ENCODE results near the gene TSHZ2.

The TSHZ2 gene

DNA sequence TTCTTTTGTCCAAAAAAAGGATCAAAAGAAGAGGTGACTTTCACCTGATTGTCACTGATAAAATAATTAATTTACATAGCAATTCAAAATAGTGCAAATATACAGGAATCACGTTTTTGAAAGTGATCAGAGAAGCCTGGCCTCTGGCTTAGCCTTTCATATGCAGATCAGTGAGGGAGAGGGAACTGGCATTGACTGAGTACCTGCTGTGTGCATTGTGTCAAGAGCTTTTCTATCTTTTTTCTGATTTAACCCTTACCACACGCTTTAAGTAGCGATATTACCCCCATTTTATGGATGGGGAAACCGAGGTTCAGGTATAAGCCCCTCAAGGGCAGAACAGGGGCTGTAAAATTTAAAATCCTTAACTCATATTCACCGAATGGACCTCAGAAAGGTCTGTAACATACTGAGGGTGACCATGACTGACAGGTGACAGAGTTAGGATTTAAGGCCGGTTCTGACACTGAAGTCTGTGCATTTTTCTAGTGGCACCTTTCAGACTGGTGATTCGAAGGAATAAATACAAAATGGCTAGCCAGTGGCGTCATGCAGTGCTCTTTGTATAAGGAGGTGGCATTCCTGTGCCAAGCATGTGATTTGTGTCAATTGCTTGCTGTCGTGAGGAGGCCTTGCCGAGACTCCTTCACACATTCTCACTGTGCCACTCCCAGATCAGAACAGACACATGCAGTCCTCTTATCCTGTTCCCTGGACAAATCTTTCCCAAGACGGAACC, 310.2 kb downstream of the TSHZ2 start:
- no peak for DNase-seq (ENCODE audit: low read depth)

DNA sequence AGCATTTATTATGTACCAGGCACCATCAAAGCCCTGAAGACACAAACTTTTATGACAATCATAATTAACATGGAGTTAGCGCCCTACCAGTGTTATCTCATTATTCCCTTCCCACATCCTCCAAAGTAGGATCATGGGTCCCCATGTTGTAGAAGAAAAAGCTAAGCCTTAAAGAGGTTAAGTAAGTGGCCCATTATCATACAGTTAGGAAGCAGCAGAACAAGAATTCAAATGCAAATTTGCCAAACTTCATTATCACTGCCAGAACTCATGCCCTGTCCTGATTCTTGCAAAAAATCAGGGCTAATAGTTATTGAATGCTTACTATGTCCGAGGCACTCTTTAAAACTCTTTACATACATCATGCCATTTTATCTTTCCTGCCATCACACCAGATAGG, 310.9 kb downstream of the TSHZ2 start:
- DNase-seq (ENCODE audit: low read depth) = no peak

DNA sequence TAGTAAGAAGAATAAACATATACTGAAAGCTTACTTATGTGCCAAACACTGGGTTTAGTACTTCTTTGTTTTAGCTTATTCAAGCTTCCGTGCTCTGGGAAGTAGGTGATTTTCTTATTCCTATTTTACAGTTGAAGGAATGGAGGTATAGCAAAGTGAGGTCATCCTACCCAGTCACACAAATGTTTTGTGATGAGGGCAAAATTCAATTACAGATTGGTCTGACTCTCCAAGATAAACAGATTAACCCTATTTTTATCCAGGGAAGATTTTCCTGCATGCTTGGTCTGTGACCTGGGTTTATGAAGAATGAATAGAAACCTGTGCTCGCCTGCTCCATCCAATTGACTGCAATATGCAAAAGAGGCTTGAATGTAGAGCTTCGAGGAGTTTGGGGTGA, 311.4 kb downstream of the TSHZ2 start:
- DNase-seq (ENCODE audit: low read depth) = no peak

DNA sequence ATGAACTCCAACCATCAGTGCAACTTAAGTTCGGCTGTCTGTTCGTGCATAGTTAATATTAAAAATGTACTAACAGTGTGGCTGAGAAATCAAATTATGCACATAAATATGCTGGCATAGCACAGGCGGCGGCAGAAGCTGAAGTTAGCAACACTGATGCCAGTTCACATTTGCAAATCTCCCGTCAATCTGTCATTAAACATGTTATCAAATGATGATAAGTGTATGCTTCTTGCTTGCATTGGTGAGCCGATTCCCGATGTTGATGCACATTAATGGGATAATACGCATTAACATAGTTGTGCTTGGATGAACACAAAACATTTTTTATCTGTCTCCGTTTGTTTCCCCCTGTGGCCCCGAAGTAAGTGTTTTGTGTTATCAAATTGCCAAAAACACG, 312.1 kb downstream of the TSHZ2 start:
- DNase-seq (ENCODE audit: low read depth) = no peak

DNA sequence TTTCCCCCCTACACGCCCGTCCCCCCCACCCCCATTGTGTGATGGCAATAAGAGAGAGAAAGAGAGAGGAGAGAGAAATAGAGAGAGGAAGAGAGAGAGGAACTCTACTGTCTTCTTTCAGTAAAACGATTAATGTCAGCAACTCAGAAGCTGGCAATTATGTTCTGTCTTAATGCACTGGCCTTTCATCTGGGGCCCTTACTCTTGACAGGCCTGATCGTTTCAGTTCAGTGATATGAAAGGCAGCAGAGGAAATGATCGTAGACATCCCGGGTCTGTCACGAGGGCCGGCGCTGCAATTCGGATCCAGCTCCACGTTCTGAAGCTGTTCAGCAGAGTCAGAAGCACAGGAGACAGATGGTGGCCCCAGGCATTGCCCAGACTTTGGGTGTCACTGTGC, 312.5 kb downstream of the TSHZ2 start:
- DNase-seq (ENCODE audit: low read depth) = no peak

DNA sequence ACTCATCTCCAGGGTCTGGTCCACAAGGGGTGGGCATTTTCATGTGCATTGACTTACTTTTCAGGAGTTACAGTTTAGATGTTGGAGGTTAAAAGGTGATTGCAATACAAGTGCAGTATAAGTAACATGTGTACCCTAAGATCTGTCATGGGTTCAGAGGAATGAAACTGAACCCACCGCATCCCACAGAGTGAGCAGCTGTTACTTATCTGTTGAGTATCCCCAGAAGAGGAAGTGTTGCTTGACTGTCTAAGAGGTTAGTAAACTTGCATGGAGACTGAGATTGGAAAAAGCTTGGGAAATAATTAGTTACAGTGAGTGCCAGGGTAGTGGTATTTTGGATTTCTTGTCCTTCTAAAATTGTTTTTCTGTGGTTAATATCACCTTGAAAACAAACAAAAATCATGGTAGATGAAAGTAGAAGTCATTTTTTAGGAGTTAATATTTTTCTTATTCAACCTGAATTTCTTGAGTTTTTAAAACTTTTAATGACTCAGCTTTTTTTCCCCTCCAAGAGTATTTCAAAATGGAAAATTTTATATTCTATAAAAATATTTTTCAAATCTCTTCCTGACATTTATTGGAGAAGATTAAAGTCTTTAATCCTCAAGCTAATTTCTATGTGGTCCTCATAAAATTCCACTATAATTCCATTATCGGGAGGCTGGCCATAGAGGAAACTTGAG, 315.3 kb downstream of the TSHZ2 start:
- no peak for DNase-seq (ENCODE audit: low read depth)

DNA sequence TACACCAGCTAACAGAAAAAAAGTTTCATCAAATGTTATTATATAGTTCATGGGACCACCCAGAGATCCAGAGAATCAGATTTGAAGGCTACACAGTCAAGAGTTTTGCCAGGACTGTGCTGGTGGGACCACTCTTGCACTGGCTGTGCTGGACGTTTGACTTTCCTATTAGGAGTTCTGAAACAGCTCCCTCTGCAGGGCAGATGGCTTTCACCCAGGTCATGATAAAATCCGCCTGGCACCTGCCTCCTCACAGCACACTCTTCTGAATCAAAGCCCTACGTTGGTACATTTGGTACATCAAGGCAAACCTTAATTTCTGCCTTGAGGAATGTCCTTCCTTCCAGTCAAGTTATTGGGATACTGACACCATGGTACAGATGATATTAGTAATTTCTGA, 319.4 kb downstream of the TSHZ2 start:
- no peak for DNase-seq (ENCODE audit: low read depth)

DNA sequence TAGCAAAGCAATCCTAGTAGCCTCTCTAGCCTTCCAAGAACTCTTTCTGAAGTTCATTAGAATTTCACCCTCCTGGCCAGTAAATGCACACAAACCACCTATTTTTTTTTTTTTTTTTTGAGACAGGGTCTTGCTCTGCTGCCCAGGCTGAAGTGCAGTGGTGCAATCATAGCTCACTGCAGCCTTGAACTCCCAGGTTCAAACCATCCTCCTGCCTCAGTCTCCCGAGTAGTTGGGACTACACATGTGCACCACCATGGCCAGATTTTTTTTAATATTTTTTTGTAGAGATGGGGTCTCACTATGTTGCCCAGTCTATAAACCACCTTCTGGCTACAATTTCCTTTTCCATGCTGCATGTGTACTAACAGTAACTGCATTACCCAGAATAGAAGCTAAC, 320.2 kb downstream of the TSHZ2 start:
- DNase-seq (ENCODE audit: low read depth) = no peak

DNA sequence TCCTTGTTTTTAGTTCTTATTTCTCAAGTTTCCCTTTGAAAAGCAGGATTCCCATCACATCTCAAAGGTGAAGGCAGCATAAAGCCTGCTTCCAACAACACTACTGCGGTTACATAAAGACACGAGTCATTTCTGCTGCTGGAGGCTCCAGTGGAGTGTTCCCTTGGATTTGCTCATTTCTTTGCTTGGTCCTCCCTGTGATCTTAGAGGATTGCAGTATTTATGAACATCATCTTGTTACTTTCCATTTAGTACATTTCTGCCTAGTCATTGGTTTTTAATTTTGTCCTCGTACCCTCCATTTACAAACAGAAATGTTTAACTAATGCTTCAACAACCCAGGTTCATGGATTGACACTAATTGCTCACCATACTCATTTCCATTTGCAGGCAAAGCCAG, 322.6 kb downstream of the TSHZ2 start:
- DNase-seq (ENCODE audit: low read depth) = no peak

DNA sequence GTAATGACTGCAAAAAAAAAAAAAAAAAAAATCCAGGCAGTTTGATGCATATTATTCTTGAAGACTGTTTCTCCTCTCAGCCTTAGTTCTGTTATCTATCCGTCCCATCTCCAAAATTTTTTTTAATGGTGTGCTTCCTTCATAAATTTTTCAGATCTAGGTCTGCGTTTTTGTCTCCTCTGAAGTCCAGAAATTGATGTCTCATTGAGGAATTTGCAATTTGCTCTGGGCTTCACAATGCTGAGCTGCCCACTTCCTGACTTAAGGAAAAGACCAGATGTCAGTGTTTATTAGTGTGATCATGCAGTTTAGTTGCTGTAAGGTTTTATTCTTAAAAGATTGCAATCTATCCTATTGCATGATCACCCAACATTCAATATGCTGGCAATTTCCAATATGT, 323.9 kb downstream of the TSHZ2 start:
- DNase-seq (ENCODE audit: low read depth) = no peak

DNA sequence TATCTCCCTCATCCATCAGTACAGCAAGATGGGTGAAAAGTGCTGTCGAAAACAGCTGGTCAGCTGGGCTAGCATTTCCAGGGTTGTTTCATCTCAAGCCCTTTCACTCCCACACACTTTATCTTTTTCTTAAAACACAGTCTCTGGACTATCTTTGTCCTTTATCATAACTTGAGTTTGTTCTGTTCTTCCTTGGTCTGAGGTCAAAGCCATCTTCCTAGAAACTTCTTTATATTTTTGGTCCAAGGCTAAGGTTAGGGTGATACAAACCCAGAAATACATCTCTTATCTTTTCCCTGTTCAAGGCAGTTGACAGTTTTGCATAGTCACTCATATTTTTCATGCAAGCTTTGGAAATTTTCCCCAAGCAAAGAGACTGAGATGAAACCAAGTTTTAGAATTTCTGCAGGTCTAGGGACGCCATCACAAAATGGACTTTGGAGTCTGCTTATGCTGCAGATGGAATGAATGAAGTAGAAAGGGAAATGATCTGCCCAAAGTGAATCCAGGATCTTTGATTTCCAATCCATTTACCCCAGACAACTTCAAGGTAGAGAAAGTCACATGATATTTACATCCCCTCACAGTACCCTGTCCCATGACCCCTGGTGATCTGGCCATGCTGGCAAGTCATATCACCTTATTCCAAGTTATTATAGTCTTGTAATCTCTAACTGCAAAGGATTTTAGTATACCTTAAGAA, 324.4 kb downstream of the TSHZ2 start:
- no peak for DNase-seq (ENCODE audit: low read depth)

DNA sequence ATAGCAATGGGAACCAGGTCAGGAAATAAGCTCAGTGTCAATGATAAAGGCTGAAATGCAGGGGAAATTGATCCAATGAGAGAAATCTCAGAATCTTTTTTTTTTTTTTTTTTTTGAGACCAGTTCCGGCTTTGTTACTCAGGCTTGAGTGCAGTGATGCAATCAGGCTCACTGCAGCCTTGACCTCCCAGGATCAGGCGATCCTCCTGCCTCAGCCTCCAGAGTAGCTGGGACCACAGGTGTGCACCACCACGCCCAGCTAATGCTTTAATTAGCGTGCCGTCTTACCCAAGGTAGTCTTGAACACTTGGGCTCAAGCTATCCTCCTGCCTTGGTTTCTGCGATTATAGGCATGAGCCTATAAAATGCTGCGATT, 325.0 kb downstream of the TSHZ2 start:
- DNase-seq (ENCODE audit: low read depth) = no peak

DNA sequence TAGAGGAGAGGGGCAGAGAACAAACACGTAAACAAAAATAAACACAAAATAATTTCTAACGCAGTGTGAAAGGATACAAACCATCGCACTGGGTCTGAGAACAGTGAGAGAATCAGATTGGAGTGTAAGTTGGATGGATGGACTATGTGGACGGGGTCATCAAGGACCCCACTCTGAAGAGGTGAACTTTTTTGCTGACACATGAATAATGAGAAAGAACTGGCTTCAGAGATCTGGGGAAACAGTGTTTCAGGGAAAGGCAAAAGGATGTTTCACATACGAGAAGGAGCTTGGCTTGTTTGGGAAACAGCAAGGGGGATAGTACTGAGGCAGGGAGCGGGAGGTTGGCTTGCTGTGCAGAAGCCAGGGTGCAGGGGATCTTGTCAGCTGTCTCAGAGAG, 326.1 kb downstream of the TSHZ2 start:
- DNase-seq (ENCODE audit: low read depth) = no peak

DNA sequence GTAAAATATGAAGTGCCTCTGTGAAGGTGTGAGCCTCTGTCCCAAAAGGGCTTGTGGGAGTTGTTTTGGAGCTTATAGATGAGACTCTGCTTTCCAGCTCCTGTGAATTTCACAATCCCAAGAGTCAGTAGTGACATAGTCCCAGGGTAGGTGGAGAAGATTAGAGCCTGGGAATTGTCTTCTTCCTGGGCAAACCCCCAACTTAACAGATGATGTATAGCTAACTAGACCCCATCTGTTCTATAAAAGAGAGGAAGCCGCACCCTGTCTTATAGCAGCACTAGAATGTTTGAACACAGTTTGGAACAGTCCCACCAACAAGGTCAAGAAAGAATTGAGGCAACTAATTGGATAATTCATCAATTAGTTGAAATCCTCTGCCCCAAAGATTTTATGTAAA, 326.8 kb downstream of the TSHZ2 start:
- no peak for DNase-seq (ENCODE audit: low read depth)

DNA sequence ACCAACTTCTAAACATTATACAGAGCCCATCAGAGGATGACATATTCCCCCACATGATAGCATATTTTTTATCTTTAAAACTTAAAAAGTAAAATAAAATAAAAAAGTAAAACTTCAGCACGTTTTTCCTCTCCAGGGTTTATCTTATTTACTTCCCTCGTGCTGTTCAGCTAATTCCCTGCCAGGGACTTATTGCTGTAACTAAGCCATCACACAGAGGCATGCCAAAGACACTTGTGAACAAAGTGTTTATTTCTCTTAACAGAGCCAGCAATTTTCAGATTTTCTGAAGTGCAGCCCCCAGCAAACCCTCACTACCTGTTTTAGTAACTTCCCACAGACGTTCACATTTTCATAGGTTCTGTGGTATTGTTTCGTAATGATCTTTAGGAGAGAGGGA, 327.7 kb downstream of the TSHZ2 start:
- DNase-seq (ENCODE audit: low read depth) = no peak

DNA sequence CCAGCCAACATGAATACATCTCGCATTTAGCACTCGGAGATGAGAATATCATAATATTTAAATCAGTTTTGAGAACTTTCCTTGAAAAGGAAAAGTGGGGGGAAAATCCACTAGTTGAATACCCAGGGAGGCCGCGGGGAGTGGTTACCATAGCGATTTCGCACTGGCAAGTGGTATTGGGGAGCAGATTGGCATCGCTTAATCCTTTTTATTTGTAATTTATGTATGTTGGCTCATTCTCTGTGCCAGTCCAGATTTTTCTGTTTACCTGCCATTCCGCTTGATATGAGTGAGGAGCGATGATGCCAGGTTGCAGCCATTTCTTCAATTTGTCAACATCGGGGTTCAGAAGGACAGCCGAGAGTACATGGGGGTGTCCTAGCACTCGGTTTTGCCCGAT, 329.7 kb downstream of the TSHZ2 start:
- DNase-seq (ENCODE audit: low read depth) = no peak

DNA sequence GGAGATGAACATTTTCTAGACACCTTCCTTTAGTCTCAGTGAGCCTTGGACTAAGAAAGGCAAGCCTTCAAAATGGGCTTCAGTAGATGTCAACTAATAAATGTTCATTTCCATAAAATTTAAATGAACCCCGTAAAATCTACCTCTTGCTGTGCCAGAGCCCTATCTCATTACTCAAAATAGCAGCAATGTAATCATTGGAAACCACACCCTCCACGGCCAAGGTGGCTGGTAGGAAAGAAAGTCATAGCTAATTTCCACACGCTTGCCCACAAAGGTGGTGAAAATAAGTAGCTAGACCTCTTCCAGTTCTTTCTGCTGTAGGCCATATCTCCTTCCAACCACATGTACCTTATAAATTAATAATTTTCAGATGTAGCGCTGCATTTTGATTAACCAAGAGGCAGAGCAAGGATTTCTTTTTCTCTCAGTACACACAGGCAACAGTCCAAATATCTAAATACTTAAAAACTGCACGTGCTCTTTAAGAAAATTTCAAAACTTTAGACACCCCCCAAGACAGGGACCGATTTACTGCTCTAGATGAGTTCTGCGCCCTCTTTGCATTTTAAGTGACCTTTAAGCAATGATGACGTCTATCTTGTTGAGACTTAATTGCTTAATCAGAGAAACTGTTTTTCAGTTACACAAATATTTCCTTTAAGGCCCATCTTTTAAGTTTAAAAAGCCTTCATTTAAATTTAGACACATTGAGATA, 330.7 kb downstream of the TSHZ2 start:
- DNase-seq (ENCODE audit: low read depth) = no peak

DNA sequence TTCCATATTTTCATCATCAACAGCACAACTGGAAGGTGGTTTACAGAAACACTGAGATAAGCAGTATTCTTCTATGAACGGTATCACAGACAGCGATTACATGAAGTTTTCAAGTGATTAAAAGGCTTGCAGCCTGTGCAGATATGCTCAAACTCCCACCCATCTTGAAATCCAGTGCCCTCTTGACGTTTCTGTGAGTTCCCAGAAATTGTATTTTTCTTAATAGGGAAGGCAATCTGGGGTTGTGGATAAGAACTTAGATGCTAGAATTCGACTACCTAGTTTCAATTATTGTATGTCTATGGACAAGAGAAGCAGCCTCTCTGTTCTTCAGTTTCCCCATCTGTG, 331.2 kb downstream of the TSHZ2 start:
- DNase-seq (ENCODE audit: low read depth) = no peak

DNA sequence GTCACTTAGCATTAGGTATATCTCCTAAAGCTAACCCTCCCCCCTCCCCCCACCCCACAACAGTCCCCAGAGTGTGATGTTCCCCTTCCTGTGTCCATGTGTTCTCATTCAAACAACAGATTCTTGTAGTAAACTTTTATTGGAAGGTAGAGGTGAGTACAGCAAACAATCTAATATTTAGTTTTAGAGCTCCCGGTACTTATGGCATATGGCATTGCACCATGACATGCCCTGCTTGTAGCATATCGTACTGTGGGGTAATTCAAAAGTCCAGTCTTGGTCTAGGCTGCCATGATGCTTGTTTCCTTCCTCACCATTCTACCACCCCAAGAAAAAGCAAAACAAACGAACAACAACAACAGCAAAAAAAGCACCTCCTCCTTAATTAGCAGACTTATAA, 332.0 kb downstream of the TSHZ2 start:
- DNase-seq (ENCODE audit: low read depth) = no peak

DNA sequence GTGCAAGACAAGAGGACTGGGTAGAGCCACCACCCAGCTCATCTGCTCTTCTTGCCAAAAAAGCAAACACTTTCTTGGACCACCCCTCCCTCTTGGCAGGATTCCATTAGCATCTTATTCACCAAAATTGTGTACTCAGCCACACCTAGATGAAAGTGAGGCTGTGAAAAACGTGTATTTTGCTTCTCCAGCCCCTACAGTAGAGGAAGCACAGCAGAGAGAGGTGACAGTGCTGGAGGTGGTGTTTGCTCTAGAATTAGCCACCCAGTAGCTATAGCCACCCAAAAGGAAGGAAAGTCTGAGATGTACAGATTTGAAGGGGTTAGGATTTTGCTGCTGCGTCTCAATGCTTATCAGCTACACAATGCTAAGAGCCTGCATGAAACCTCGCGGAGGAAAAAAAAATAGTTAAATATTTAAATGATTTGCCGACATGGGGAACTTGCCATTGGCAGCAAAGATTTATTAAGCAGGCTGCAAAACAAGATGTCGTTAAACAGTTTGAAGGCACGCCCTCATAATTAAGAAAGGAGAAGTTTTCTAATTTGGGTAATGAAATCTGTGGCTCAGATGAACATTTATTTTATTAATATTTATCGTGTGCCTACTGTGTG, 334.1 kb downstream of the TSHZ2 start:
- no peak for DNase-seq (ENCODE audit: low read depth)

DNA sequence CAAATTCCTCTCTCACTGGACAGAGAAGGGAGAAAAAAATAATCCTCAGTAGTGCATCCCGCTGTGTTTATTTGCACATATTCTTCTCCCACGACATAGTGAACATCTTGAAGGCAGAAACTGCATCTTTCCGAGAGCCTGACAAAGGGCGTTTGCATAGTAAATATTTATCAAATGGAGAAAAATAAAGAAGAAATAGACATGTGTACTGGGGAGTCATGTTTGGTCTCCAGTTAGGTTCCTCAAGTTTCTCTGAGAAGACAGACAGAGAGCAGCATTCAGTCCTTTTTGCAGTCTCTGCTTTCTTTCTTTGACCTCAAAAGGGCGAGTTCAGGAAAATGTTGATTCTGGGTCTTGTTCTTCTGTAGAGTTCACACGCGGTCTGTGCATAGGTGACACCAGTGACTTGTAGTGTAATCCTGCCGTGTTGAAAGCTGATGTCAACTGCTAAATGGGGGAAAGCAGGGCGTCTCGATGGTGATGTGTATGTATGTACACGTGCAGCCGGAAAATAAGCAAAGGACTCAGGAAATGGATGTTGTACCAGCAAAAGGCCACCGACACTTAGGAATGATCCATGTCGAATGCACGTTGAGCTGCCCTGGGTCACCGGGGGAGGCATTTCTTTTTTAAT, 335.9 kb downstream of the TSHZ2 start:
- DNase-seq (ENCODE audit: low read depth) = no peak

DNA sequence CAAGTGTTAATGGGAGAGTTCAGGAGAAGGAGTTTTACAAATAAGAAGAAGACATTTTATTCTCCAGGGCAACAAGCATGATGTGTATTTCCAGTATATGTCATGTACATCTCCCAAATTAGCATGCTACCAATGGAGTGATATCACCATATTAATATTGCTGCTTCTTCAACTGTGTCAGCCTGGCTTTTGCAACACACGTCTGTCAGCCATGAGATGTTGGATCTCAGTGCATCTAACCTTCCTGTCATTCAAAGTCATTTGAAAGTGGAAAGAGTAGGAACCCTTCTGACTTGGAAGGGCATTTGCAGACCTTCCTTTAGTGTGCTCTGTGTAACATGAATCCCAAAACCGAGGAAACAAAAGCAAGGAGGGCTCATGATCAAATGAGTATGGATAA, 337.4 kb downstream of the TSHZ2 start:
- no peak for DNase-seq (ENCODE audit: low read depth)
